ENCODE results near the gene OR6V1.
"Not testable (repeated sequence)": the region's sequence is repeated elsewhere in the genome, so short reads cannot be mapped to it uniquely, and the experiment has no call there.

Gene OR6V1

GRCh38 chr7:143042790-143043271, 9.3 kb upstream of the OR6V1 start:
- no peak for DNase-seq (ENCODE audit: low read depth)

DNA sequence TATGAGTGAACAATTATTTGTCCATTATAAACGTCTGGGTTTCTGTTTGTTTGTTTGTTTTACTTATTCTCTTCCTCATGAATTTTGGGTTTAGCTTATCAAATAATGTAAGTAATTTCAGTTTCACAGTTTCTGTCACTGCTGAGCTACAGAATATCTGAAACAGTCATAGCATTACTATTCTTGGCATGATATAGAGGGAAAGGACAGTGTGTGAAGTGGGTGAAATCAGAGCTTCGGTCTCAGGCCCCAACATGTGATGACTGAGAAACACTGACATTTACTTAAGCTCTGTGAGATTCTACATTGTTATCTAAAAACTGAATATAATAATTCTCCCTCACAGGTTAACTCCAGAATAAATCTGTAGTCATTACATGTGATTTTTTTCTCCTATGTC, 8.8 kb upstream of the OR6V1 start:
- DNase-seq (ENCODE audit: low read depth): no peak

DNA sequence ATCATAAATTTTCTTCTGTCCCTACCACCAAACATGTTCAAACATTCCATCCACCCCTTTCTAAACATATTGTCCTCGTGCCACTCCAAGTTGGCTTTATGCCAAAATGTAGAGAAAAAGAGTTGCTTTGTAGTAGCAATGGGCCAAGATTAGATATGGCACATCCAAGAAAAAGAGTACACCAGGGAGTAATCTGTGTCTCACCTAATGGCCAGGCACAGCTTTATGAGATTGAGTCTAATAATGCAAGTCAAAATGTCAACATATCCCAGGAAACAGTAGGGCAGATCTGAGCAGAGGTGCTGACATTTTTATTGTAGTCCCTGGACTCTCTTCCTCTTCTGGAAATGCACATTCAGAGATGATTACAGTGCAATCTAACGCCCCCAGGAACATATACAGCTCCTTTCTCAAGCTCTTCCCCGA, 5.7 kb upstream of the OR6V1 start:
- no peak for DNase-seq (ENCODE audit: low read depth)

GRCh38 chr7:143047326-143047725, 4.8 kb upstream of the OR6V1 start:
- DNase-seq (ENCODE audit: low read depth): no peak

- no peak for DNase-seq (ENCODE audit: low read depth)
These were observed 3.3 kb upstream of the OR6V1 start for GRCh38 chr7:143048827-143049226.

DNA sequence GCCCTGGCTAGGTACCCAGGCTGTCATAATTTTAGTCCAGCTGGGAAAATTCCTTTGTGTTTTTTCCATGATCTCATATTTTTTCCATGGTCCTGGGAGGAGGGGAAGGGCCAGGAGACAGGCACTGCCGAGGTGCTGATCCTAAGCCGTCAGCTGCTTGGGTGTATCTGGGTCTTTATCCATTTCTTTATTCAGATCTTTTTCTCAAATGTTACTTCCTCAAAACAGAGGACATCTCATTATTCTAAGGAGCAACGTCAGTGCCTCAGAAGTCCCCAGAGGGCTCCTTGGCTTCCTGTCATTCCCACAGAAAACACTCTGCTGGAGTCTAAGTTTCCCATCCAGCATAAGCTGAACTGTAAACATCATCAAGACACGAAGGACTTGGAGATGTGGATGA, 2.8 kb upstream of the OR6V1 start:
- DNase-seq (ENCODE audit: low read depth): no peak

- DNase-seq (ENCODE audit: low read depth): no peak
These were observed 1.2 kb upstream of the OR6V1 start for GRCh38 chr7:143050931-143051330.

GRCh38 chr7:143054621-143055020, 2.5 kb downstream of the OR6V1 start:
- DNase-seq (ENCODE audit: low read depth): no peak

- DNase-seq (ENCODE audit: low read depth): no peak
These were observed 3.6 kb downstream of the OR6V1 start for GRCh38 chr7:143055754-143056153.

DNA sequence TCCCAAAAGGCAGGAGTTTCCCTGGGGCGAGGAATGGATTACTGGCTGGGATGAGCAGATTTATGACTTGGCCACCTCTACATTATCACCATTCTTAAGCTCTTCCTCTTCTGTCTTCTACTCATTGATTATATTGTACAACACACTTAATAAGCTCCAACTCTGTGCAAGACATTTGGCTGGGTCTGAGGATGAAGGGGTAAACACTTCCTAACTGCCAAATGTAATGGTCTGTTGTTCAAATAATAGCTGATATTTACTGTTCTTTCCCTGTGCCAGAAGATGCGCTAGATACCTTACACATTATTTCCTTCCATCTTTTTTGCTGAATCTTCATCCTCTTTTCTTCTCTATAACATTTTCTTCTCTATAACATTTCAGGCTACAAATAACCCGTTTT, 11.6 kb downstream of the OR6V1 start:
- DNase-seq (ENCODE audit: low read depth): no peak

DNA sequence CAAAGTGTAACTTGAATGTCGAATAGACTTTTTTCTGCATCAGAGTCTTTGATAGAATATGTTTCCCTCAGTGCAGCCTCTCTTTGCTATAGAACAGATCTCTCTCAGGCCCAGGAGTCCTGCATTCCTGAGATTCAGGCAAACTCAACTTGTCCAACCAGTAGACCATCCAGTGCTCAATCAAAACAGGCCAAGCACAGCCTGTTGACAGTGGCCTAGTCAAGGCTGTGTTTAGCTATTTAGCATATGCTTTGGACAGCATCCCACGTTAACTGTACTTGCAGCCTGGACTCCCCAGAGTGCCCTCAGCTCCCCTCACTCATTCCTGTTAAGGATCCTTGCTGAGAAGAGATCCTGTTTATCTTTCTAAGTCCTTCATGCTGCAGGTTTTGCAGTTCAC, 16.3 kb downstream of the OR6V1 start:
- no peak for DNase-seq (ENCODE audit: low read depth)

- DNase-seq (ENCODE audit: low read depth): no peak
These were observed 17.9 kb downstream of the OR6V1 start for GRCh38 chr7:143069912-143070500.

- DNase-seq (ENCODE audit: low read depth): no peak
These were observed 21.4 kb downstream of the OR6V1 start for GRCh38 chr7:143073556-143073955.

DNA sequence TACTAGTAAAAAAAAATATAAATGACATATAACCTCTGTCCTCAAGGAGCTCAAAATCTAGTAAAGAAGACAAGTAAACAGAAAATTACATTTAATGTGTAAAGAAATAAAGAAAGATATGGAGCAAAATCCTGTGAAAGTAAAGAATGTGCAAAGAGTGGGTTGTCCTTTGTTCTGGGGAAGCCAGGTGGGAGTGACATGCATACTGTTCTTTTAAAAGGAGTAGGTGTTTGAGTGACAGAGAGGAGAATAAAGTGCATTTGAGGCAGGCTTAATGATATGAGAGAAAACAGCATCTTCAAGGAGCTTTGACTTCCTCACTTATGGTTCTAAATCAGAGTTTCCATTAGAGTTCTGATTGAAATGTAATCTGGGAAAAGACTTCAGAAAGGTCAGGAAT, 22.0 kb downstream of the OR6V1 start:
- DNase-seq (ENCODE audit: low read depth): no peak

DNA sequence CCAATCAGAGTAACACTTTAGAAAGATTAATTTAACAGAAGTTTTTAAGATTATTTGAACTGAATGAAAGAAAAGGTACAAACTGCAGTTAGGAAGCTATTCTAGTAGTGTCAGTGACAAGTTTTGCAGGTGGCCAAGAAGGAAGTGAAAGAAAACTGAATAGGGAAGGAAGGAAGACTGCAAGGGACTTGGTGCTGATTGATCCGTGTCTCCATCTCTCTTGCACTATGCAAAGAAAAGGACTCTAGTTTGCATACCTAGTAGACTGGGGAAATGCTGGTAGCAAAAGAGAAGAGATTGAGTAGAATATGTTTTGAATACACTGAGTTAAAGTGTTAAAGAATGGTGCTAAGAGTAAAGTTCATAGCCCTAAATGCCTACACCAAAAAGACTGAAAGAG, 33.0 kb downstream of the OR6V1 start:
- DNase-seq (ENCODE audit: low read depth): no peak

DNA sequence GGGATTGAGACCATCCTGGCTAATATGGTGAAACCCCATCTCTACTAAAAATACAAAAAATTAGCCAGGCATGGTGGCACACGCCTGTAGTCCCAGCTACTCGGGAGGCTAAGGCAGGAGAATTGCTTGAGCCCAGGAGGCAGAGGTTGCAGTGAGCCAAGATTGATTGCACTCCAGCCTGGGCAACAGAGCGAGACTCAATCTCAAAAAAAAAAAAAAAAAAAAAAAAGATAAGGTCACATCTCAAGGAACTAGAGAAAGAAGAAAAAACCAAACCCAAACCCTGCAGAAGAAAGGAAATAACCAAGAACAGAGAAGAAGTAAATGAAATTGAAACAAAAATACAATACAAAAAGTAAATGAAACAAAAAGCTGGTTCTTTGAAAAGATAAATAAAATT, 33.5 kb downstream of the OR6V1 start:
- DNase-seq (ENCODE audit: low read depth): not testable (repeated sequence)

DNA sequence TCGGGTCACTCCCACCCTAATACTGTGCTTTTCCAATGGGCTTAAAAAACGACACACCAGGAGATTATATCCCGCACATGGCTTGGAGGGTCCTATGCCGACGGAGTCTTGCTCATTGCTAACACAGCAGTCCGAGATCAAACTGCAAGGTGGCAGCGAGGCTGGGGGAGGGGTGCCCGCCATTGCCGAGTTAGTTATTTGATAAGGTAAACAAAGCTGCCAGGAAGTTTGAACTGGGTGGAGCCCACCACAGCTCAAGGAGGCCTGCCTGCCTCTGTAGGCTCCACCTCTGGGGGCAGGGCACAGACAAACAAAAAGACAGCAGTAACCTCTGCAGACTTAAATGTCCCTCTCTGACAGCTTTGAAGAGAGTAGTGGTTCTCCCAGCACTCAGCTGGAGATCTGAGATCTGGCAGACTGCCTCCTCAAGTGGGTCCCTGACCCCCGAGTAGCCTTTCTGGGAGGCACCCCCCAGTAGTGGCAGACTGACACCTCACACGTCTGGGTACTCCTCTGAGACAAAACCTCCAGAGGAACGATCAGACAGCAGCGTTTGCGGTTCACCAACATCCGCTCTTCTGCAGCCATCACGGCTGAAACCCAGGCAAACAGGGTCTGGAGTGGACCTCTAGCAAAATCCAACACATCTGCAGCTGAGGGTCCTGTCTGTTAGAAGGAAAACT, 36.5 kb downstream of the OR6V1 start:
- DNase-seq (ENCODE audit: low read depth): not testable (repeated sequence)

DNA sequence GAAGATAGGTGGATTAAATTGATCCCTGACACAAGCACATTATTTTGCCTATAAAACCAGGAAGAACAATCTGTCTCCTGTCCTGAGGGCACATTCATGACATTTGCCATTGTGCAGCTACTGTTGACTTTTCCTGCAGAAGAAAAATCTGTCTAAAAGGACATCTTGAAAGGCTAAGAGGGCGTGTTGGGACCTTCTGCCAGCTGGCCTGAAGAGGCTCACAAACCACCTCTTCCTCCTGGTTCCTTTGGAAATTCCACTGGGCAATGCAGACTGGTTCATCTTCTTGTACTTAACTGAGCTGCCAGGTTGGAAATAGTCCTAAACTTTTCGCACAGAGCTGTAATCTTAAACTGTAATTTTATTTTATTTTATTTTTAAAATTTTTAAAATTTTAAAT, 44.0 kb downstream of the OR6V1 start:
- no peak for DNase-seq (ENCODE audit: low read depth)

DNA sequence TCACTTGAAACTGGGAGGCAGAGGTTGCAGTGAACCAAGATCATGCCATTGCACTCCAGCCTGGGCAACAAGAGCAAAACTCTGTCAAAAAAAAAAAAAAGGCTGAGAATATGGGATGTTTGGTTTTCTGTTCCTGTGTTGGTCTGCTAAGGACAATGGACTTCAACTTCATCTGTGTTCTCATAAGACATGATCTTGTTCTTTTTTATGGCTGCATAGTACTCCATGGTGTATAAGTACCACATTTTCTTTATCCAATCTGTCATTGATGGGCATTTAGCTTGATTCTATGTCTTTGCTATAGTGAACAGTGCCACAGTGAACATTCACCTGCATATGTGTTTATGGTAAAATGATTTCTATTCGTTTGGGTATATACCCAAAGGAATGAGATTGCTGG, 47.4 kb downstream of the OR6V1 start:
- not testable (repeated sequence) for DNase-seq (ENCODE audit: low read depth)
